Peyer's patch (tissue), 4 donors: ENCODE results near the gene SLC4A2. TPM values are rescaled to one million over a fixed set of nuclear protein-coding genes. Genes with fewer than 3 reads are reported as not detected.

ENCODE experiments used
- DNase-seq, 3 donors: peaks; one replicate each; pipeline ENCODE4 v3.0.0-alpha.2; 2017 to 2019
- H3K27ac ChIP-seq, 4 donors: fragments of 200-600 bp; sonication (generic); one replicate each; pipeline ENCODE4 v1.5.1; 2016 to 2019
- H3K27me3 ChIP-seq, 2 donors: fragments of 200-600 bp; sonication (generic); one replicate each; pipeline ENCODE4 v1.5.1; 2019
- H3K36me3 ChIP-seq, 3 donors: fragments of 200-600 bp; sonication (generic); one replicate each; pipeline ENCODE4 v1.5.1; 2016 to 2019
- H3K4me1 ChIP-seq, 4 donors: fragments of 200-600 bp; sonication (generic); one replicate each; pipeline ENCODE4 v1.5.1; 2016 to 2019
- H3K4me3 ChIP-seq, 4 donors: fragments of 200-600 bp; sonication (generic); 1 replicate in 3 of 4; 2 replicates in 1 of 4; pipeline ENCODE4 v1.5.1; 2016 to 2019; ENCODE audit warnings: mild to moderate bottlenecking in 1 of 4
- H3K9me3 ChIP-seq, 4 donors: fragments of 200-600 bp; sonication (generic); one replicate each; pipeline ENCODE4 v1.5.1; 2016 to 2019; ENCODE audit warnings: mild to moderate bottlenecking in 1 of 4
- CTCF ChIP-seq, 6 experiments: fragments of 450-650 bp in 4 of 6; fragments of 200-600 bp in 2 of 6; sonication (generic) in 1 of 6; IDR thresholded peaks; one replicate each; pipeline ENCODE4 v1.5.1; 2017 to 2019; ENCODE audit warnings: antibody characterized with exemption in 6 of 6, mild to moderate bottlenecking in 3 of 6, moderate library complexity in 1 of 6
- POLR2A ChIP-seq, 2 donors: fragments of 450-650 bp; IDR thresholded peaks; one replicate each; pipeline ENCODE4 v1.5.1; 2017; ENCODE audit warnings: antibody characterized with exemption in 2 of 2, mild to moderate bottlenecking in 2 of 2, moderate library complexity in 2 of 2
- total RNA-seq, 4 donors: library from RNA; depleted of rRNA; stranded (reverse); fragments of >200 nt; gene quantifications; one replicate each; pipeline ENCODE4 v1.1.0, GENCODE V29; 2016

Gene SLC4A2
- total RNA-seq, 4 donors from 2014 or later, result 101 to 143 (median 121) TPM

- DNase-seq, result no peak
- Histone ChIP-seq H3K9me3 (no peaks in the 10 kb centered on the region), H3K4me3 (no peak overlapping the region), H3K27ac (no peak overlapping the region), H3K36me3 (peaks cover 0 to 18% (median 0%) of the 10 kb centered on the region in 3 donors), H3K27me3 (no peaks in the 10 kb centered on the region), H3K4me1 (no peaks in the 10 kb centered on the region)
- TF ChIP-seq POLR2A (IDR thresholded peaks at IDR 0.05) (no peak), CTCF (IDR thresholded peaks at IDR 0.05) (no peak)
Observed at GRCh38 chr7:151045262-151045661, 14.1 kb upstream of the SLC4A2 start.

- TF ChIP-seq POLR2A (IDR thresholded peaks at IDR 0.05), result no peak
- DNase-seq, result no peak
Observed at GRCh38 chr7:151045967-151046366, 13.4 kb upstream of the SLC4A2 start.

GRCh38 chr7:151046603-151047573, 12.5 kb upstream of the SLC4A2 start:
- no peak for DNase-seq
- no peaks in the 10 kb centered on the region for H3K9me3 ChIP-seq
- H3K27ac ChIP-seq, result no peak overlapping the region
- no peak overlapping the region for H3K4me3 ChIP-seq
- no peak for TF ChIP-seq POLR2A (IDR thresholded peaks at IDR 0.05)
- TF ChIP-seq CTCF (IDR thresholded peaks at IDR 0.05), result no peak
- H3K36me3 ChIP-seq, result peaks cover 0 to 16% (median 0%) of the 10 kb centered on the region in 3 donors
- peaks cover 0 to 9% (median 4%) of the 10 kb centered on the region in 4 donors for H3K4me1 ChIP-seq
- no peaks in the 10 kb centered on the region for H3K27me3 ChIP-seq

More at GRCh38 chr7:151045967-151046366, 13.4 kb upstream of the SLC4A2 start:
- peaks cover 0 to 18% (median 0%) of the 10 kb centered on the region in 3 donors for H3K36me3 ChIP-seq
- no peaks in the 10 kb centered on the region for H3K9me3 ChIP-seq
- no peak overlapping the region for H3K4me3 ChIP-seq
- peaks cover 0 to 4% (median under 1%) of the 10 kb centered on the region in 4 donors for H3K4me1 ChIP-seq
- no peaks in the 10 kb centered on the region for H3K27me3 ChIP-seq
- no peak overlapping the region for H3K27ac ChIP-seq

GRCh38 chr7:151047976-151048815, 11.2 kb upstream of the SLC4A2 start, which contains the start of gene ASIC3:
Gene ASIC3, plus strand, starts transcription at chr7:151048531. Its CDS starts 355 bp downstream, at chr7:151048886.
- H3K36me3 ChIP-seq, result peaks cover 0 to 12% (median 0%) of the 10 kb centered on the region in 3 donors
- H3K27ac ChIP-seq, result no peak within 1 kb of the TSS
- no peak for TF ChIP-seq CTCF (IDR thresholded peaks at IDR 0.05)
- TF ChIP-seq POLR2A (IDR thresholded peaks at IDR 0.05), result no peak
- no peaks in the 10 kb centered on the region for H3K27me3 ChIP-seq
- H3K4me1 ChIP-seq, result peaks cover 0 to 9% (median 4%) of the 10 kb centered on the region in 4 donors
- no peak within 1 kb of the TSS for H3K4me3 ChIP-seq
- no peaks in the 10 kb centered on the region for H3K9me3 ChIP-seq
- no peak for DNase-seq

- H3K27ac ChIP-seq, result no peak overlapping the region
- no peak for DNase-seq
- H3K27me3 ChIP-seq, result no peaks in the 10 kb centered on the region
- H3K9me3 ChIP-seq, result no peaks in the 10 kb centered on the region
- H3K4me3 ChIP-seq, result no peak overlapping the region
- no peak for TF ChIP-seq POLR2A (IDR thresholded peaks at IDR 0.05)
- TF ChIP-seq CTCF (IDR thresholded peaks at IDR 0.05), result no peak
- H3K4me1 ChIP-seq, result peaks cover 0 to 9% (median 4%) of the 10 kb centered on the region in 4 donors
- peaks cover 0 to 10% (median 0%) of the 10 kb centered on the region in 3 donors for H3K36me3 ChIP-seq
Observed at GRCh38 chr7:151048911-151049463, 10.4 kb upstream of the SLC4A2 start.
